ENCODE data around the gene RASA3. TPM values are rescaled to one million over a fixed set of nuclear protein-coding genes. Genes with fewer than 3 reads are reported as not detected.

RASA3 gene
- total and polyA plus RNA-seq, 2 of the 8 experiments (the other 6 are each of a cell fraction or from before 2014, with no cell fraction given): 7.5 to 21.9 TPM

GRCh38 chr13:114002771-114003321 lies 129.6 kb downstream of the RASA3 start:
- Histone ChIP-seq H2BK120ac (replicated peaks; ENCODE audit: low read depth, low read length) (no peak overlapping the region), H3K4me2 (ENCODE audit: insufficient read depth in 1 of 2, low read depth in 2 of 2, low read length in 2 of 2) (no peak overlapping the region), H2AK5ac (ENCODE audit: low read depth, low read length) (no peak overlapping the region), H3K79me2 (ENCODE audit: control insufficient read depth in 1 of 2, insufficient read depth in 2 of 2, low read length in 2 of 2) (no peaks in the 10 kb centered on the region), H4K8ac (ENCODE audit: extremely low read depth, insufficient read depth, low read length) (peak overlapping the region; percentile 80; the same call in 1 of the 2 replicates), H3K23ac (ENCODE audit: insufficient read length) (no peak overlapping the region), H2BK12ac (ENCODE audit: low read depth, low read length) (no peak overlapping the region), H3K79me1 (ENCODE audit: low read depth, low read length) (no peaks in the 10 kb centered on the region), H2BK20ac (ENCODE audit: low read length) (no peak overlapping the region), H3K4me3 (ENCODE audit: extremely low read depth in 1 of 4, insufficient read depth in 2 of 4, low read depth in 3 of 4, low read length in 4 of 4) (no peak overlapping the region), H3K36me3 (ENCODE audit: control insufficient read depth in 2 of 4, insufficient read depth in 4 of 4, low read length in 3 of 4) (peaks cover 0 to 2% (median 0%) of the 10 kb centered on the region in 4 experiments; a peak in 1 of 8 replicates), H3K4ac (replicated peaks; ENCODE audit: insufficient read length, low read depth, low read length) (no peak overlapping the region), H4K20me1 (replicated peaks in 1 of 2; ENCODE audit: control insufficient read depth in 1 of 2, insufficient read depth in 2 of 2, low read length in 2 of 2) (peaks cover 0 to 8% of the 10 kb centered on the region in 2 experiments), H3K18ac (ENCODE audit: extremely low read depth, low read length) (no peak overlapping the region), H4K91ac (replicated peaks; ENCODE audit: insufficient read length, low read length) (no peak overlapping the region), H3K56ac (replicated peaks; ENCODE audit: insufficient read length, low read depth, low read length) (no peak overlapping the region), H2AFZ (ENCODE audit: low read length) (no peak overlapping the region), H3K23me2 (ENCODE audit: low read depth, low read length) (no peaks in the 10 kb centered on the region), H2BK5ac (ENCODE audit: low read depth, low read length) (peak overlapping the region; percentile 13; the same call in 1 of the 2 replicates), H3K9ac (replicated peaks in 1 of 4; ENCODE audit: extremely low read depth in 1 of 4, low read depth in 3 of 4, low read length in 3 of 4) (no peak overlapping the region), H3K4me1 (replicated peaks in 1 of 4; ENCODE audit: control insufficient read depth in 3 of 4, insufficient read depth in 4 of 4, low read length in 3 of 4) (no peaks in the 10 kb centered on the region; a peak in 1 of 7 replicates), H3K9me3 (ENCODE audit: insufficient read depth in 2 of 2, low read depth in 1 of 2, low read length in 1 of 2) (no peaks in the 10 kb centered on the region), H4K5ac (ENCODE audit: insufficient read length, low read depth, low read length) (no peak overlapping the region), H3K14ac (ENCODE audit: insufficient read length) (no peak overlapping the region), H3K27ac (ENCODE audit: low read depth, low read length) (no peak overlapping the region), H3K27me3 (replicated peaks in 1 of 4; ENCODE audit: control insufficient read depth in 3 of 4, extremely low read depth in 1 of 4, insufficient read depth in 3 of 4, low read length in 3 of 4) (no peaks in the 10 kb centered on the region), H2BK15ac (ENCODE audit: low read length) (no peak overlapping the region; the same call in 1 of the 2 replicates)
- no peak for TF ChIP-seq SIRT6 (IDR thresholded peaks at IDR 0.05; ENCODE audit: low read length)
- TF ChIP-seq RBBP5 (IDR thresholded peaks at IDR 0.05; ENCODE audit: borderline replicate concordance, low read depth, low read length): no peak
- TF ChIP-seq SUZ12 (IDR thresholded peaks at IDR 0.05; ENCODE audit: low read length): no peak
- TF ChIP-seq HDAC6 (IDR thresholded peaks at IDR 0.05; ENCODE audit: low read depth, low read length): no peak
- no peak for TF ChIP-seq BRCA1 (IDR thresholded peaks at IDR 0.05; ENCODE audit: low read depth, low read length)
- no peak for TF ChIP-seq PHF8 (conservative IDR thresholded peaks at IDR 0.05; ENCODE audit: low read depth, low read length)
- no peak for TF ChIP-seq POLR2AphosphoS5 (IDR thresholded peaks at IDR 0.05; ENCODE audit: low read depth, low read length)
- no peak for TF ChIP-seq CTBP2 (IDR thresholded peaks at IDR 0.05; ENCODE audit: borderline replicate concordance, insufficient read depth, insufficient read length, low read length)
- no peak for TF ChIP-seq EP300 (IDR thresholded peaks at IDR 0.05; ENCODE audit: borderline replicate concordance in 1 of 2, low read depth in 2 of 2, low read length in 2 of 2)
- CTCF ChIA-PET (ENCODE audit: partially characterized antibody): interaction anchor here (1.0 to 1.7 kb wide), 4 partner anchors 14 to 278 kb away, joined by 3 to 8 read pairs (median 4); no protein-coding TSS in a partner anchor
- no peak for DNase-seq (ENCODE audit: low read depth in 1 of 2, low spot score in 2 of 2)
- no peak for FAIRE-seq
- 89% methylated on average over 24 of the region's 24 CpGs; no CpG with 5 or more reads in 1 of the 2 experiments for WGBS, 2 experiments (ENCODE audit: extremely low coverage in 1 of 2, insufficient coverage in 1 of 2, insufficient read length in 1 of 2, insufficient replicate concordance in 2 of 2, low coverage in 1 of 2, low lambda C conversion rate in 2 of 2, missing lambda C conversion rate in 1 of 2)
- POLR2A ChIA-PET (ENCODE audit: partially characterized antibody): interaction anchor here (0.7 kb wide), 1 partner anchor 24 kb away, joined by 3 read pairs; no protein-coding TSS in a partner anchor
